Measurements from ENCODE around the gene SAT1.

DNA sequence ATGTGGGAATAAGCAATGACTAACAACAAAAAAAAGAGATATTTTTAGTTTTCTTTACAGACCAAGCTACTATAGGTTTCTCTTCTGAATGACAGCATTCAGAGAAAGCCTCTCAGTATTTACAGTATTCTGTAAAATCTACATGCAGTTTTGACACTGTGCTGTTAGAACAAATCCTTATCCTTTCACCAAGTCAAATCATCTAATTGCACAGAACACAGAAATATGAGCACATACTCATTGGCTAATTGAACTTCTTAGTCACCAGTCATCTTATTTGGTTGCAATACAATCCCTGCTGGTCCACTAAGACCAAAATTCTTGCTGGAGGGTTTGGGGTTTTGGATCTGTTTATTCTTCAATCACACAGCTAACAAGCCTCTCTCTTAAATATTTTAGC, 45.6 kb upstream of the SAT1 start:
- no peak for TF ChIP-seq CTCF (IDR thresholded peaks at IDR 0.05)
- TF ChIP-seq POLR2A (IDR thresholded peaks at IDR 0.05), result no peak
